ENCODE data around the gene RNU1-1. TPM values are rescaled to one million over a fixed set of nuclear protein-coding genes. Genes with fewer than 3 reads are reported as not detected.
"Not testable (repeated sequence)": the region's sequence is repeated elsewhere in the genome, so short reads cannot be mapped to it uniquely, and the experiment has no call there.

RNU1-1 gene
- total and polyA plus RNA-seq, 7 donors, result 1,264 to 5,208 (median 3,151) TPM; not detected in 3

DNA sequence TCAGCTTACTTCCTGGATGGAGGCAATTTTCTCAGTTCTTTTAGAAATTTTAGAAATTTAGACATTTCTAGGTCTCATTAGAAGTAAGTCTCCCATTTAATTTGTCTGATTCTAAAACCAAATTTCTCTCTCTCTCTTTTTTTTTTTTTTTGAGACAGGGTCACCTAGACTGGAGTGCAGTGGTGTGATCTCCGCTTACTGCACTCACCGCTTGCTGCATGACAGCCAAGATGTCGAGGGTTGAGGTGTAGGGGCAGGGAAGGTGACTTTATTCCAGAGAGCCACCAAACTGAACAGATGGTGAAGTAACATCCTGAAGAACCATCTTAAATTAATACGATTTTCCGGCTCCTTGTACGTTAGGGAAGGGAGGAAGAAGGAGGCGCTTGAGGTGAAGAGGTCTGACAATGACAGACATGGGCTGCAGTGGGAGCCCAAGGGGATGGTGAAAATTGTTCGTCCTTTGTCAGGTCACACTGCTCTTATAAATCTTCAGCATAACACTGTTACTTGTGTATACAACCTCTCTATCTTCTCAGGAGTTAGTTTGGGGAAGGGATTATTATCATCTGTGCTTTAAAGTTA is 5.1 kb downstream of the RNU1-1 start:
- H3K27me3 ChIP-seq (ENCODE audit: insufficient read depth in 3 of 3, low read length in 2 of 3); H3K27ac ChIP-seq; H3K4me3 ChIP-seq; H3K36me3 ChIP-seq (ENCODE audit: insufficient read depth in 1 of 2, low read depth in 1 of 2); H3K9me3 ChIP-seq; DNase-seq; ATAC-seq; H3K4me1 ChIP-seq; intact Hi-C loops (cut with DNase I): not testable (repeated sequence)
- 80 to 85% (median 81%) methylated on average over 8 of the region's 8 CpGs for WGBS, 3 donors

DNA sequence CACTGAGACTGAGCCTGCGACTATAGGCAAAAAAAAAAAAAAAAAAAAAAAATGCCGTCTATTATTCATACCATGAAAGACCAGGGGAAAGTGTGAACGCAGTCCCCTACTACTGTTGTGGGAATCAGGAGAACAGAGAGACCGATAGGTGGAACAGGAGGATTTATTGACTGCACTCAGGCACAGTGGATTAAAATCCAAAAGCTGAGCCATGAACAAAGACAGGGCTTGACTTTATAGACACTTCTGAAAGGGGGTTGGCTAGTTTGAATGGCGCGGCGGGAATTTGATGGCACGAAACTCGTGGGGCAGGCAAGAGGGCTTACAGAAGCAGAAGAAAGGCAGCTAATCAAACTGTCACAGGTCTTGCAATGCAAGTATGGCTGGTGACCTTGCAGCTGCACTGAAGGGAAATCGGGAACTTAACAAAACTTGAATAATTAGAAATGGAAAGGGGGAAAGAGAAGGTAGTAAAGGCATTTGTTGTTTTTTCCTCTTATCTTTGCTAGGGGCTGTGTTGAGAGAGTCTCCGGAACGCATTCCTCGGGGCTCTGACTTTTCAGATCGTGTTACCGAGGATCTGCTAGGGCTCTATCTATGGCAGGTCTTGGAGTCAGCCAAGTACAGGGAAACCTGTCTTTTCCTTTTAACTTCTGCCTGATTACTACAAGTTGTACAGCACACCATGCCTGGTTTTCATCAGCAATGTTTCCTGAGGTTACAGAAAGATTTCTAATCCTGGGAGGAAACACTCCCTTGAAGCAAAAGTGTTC is 7.5 kb downstream of the RNU1-1 start:
- H3K36me3 ChIP-seq (ENCODE audit: insufficient read depth in 1 of 2, low read depth in 1 of 2); intact Hi-C loops (cut with DNase I); H3K4me1 ChIP-seq; DNase-seq; H3K4me3 ChIP-seq; H3K9me3 ChIP-seq; H3K27ac ChIP-seq; H3K27me3 ChIP-seq (ENCODE audit: insufficient read depth in 3 of 3, low read length in 2 of 3): not testable (repeated sequence)
- peak in 2 of 4 donors; percentile 31 to 57 for ATAC-seq
- WGBS, 3 donors, result 52 to 73% (median 56%) methylated on average over 15 of the region's 15 CpGs

DNA sequence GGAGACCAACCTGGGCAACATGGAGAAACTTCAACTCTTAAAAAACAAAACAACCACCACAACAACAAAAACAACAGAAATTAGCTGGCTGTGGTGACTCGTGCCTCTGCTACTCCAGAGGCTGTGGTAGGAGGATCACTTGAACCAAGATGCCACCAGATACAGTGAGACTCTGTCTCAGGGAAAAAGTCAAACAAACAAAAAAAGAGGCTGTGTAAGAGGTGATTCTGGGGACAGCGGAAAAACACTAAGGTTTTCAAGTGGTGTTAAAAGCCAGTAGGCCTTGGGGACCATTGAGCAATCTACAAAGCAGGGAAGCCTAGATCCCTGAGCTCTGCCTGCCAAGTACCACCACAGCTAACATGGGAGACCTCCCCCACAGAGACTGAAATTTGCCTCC is 8.2 kb downstream of the RNU1-1 start:
- 89 to 98% (median 97%) methylated on average over 2 of the region's 2 CpGs for WGBS, 3 donors
- H3K4me3 ChIP-seq; H3K27ac ChIP-seq; H3K4me1 ChIP-seq; intact Hi-C loops (cut with DNase I); ATAC-seq; DNase-seq; H3K9me3 ChIP-seq; H3K27me3 ChIP-seq (ENCODE audit: insufficient read depth in 3 of 3, low read length in 2 of 3); H3K36me3 ChIP-seq (ENCODE audit: insufficient read depth in 1 of 2, low read depth in 1 of 2): not testable (repeated sequence)

DNA sequence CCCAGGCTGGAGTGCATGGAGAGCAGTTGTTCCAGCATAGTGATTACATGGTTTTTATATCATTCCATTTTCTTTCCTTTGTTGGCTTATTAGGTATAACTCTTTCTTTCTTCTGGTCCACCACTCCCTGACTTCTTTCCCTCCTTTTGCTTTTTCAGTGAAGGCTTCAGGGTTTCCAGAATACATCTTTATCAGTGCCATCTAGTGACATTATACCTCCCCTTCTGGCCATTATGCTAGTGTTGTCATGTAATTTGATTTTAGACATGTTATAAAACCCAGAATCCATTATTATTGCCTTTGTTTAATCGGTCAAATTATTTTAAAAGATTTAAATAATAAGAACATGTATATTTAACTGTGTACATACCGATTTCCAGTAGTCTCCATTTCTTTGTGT is 10.6 kb downstream of the RNU1-1 start:
- 86 to 90% (median 88%) methylated on average over 2 of the region's 2 CpGs for WGBS, 3 donors
- no peak for DNase-seq
- ATAC-seq, result no peak

DNA sequence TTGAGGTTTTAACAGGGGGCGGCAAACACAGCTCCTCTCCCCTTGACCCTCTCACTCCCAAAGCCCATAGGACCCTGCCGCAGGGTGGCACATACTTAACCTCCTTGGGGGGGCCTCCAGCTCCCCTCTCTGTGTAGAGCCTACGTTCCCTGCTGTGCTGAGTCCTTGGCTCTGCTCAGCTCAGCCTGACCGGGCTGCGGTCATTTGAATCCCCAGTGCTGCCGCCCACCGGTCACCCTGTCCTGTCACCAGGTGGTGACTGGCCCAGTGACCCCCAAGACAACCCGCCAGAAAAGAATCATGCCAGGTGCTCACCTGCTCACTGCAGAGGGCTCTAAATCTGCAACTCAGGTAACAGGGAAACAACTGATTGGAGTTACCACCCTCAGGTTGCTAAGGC is 12.6 kb downstream of the RNU1-1 start:
- DNase-seq; H3K9me3 ChIP-seq; H3K27ac ChIP-seq; H3K4me3 ChIP-seq; H3K27me3 ChIP-seq (ENCODE audit: insufficient read depth in 3 of 3, low read length in 2 of 3); H3K4me1 ChIP-seq; H3K36me3 ChIP-seq (ENCODE audit: insufficient read depth in 1 of 2, low read depth in 1 of 2); ATAC-seq; intact Hi-C loops (cut with DNase I): not testable (repeated sequence)
- 77 to 82% (median 81%) methylated on average over 8 of the region's 8 CpGs for WGBS, 3 donors

More for the DNA sequence above, 10.6 kb downstream of the RNU1-1 start:
- intact Hi-C loops (cut with DNase I), result no loop called here
- no peak overlapping the region for H3K4me3 ChIP-seq
- H3K27ac ChIP-seq, result no peak overlapping the region
- no peaks in the 10 kb centered on the region for H3K4me1 ChIP-seq
- TF ChIP-seq, protein P1, sequence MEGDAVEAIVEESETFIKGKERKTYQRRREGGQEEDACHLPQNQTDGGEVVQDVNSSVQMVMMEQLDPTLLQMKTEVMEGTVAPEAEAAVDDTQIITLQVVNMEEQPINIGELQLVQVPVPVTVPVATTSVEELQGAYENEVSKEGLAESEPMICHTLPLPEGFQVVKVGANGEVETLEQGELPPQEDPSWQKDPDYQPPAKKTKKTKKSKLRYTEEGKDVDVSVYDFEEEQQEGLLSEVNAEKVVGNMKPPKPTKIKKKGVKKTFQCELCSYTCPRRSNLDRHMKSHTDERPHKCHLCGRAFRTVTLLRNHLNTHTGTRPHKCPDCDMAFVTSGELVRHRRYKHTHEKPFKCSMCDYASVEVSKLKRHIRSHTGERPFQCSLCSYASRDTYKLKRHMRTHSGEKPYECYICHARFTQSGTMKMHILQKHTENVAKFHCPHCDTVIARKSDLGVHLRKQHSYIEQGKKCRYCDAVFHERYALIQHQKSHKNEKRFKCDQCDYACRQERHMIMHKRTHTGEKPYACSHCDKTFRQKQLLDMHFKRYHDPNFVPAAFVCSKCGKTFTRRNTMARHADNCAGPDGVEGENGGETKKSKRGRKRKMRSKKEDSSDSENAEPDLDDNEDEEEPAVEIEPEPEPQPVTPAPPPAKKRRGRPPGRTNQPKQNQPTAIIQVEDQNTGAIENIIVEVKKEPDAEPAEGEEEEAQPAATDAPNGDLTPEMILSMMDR (IDR thresholded peaks at IDR 0.05), result no peak
- no peaks in the 10 kb centered on the region for H3K36me3 ChIP-seq (ENCODE audit: insufficient read depth in 1 of 2, low read depth in 1 of 2)
- no peaks in the 10 kb centered on the region for H3K9me3 ChIP-seq
- no peaks in the 10 kb centered on the region for H3K27me3 ChIP-seq (ENCODE audit: insufficient read depth in 3 of 3, low read length in 2 of 3)

DNA sequence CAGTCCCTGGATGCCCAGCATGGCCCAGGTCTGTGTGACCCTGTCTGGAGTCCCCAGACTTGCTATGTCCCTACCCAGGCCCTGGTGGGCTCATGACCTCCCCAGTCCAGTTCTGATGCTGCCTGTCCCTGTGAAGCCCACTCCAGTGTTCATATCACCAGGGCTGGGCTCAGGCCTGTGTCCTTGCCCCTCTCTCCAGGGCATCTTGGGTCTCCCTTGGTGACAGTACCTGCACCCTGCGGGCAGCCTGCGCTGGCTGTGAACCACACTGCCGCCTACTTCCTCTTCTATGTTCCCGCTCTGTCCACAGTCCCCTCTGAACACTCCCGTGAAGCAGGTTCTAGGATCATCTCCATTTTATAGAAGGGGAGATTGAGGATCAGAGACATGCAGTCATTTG is 13.1 kb downstream of the RNU1-1 start:
- DNase-seq; ATAC-seq; H3K9me3 ChIP-seq; H3K4me1 ChIP-seq; H3K36me3 ChIP-seq (ENCODE audit: insufficient read depth in 1 of 2, low read depth in 1 of 2); H3K27me3 ChIP-seq (ENCODE audit: insufficient read depth in 3 of 3, low read length in 2 of 3); H3K27ac ChIP-seq; H3K4me3 ChIP-seq; intact Hi-C loops (cut with DNase I): not testable (repeated sequence)
- 82 to 99% (median 97%) methylated on average over 5 of the region's 5 CpGs for WGBS, 3 donors

DNA sequence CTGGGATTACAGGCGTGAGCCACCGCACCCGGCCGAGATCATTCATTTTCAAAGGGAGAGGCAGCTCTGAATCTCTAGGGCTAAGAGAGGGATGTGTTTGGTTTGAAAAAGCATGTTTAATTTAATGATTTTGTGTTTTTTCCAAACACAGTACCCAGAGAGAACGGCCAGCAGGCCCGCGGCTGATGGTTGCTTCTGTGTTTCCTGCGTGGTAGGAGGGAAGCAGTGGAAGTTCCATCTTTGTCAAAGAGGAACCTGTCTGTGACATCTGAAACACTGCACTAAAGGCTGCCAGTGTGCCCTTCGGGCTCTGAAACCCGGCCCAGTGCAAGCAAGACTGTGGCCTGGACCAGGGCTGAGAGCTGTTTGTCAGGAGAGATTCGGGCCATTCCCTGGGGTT is 13.6 kb downstream of the RNU1-1 start:
- H3K27ac ChIP-seq; ATAC-seq; H3K9me3 ChIP-seq; H3K4me3 ChIP-seq; H3K36me3 ChIP-seq (ENCODE audit: insufficient read depth in 1 of 2, low read depth in 1 of 2); intact Hi-C loops (cut with DNase I); H3K4me1 ChIP-seq; H3K27me3 ChIP-seq (ENCODE audit: insufficient read depth in 3 of 3, low read length in 2 of 3); DNase-seq: not testable (repeated sequence)
- 76 to 95% (median 85%) methylated on average over 11 of the region's 11 CpGs for WGBS, 3 donors

Measured in psoas muscle (tissue), 8 donors.